Activated CD4-positive, alpha-beta memory T cell treated with anti-CD3 and anti-CD28 coated beads for 36 hours (primary cell): ENCODE measurements around the gene CHAF1A. TPM values are rescaled to one million over a fixed set of nuclear protein-coding genes. Genes with fewer than 3 reads are reported as not detected.

Experiments
- CTCF ChIA-PET: fragments of 350-600 bp; sonication (Branson Sonifier 250); formaldehyde crosslinking; loops from one replicate; lab custom pipeline; 2021; ENCODE audit warnings: antibody characterized with exemption, inconsistent platforms; lab: Charles Lee
- POLR2A ChIA-PET: fragments of 350-600 bp; sonication (Branson Sonifier 250); formaldehyde crosslinking; loops from one replicate; lab custom pipeline; 2021; ENCODE audit warnings: antibody characterized with exemption; lab: Charles Lee
- DNase-seq: peaks from one replicate; pipeline ENCODE4 v3.0.0-alpha.2; 2020
- H3K27ac Mint-ChIP-seq: one replicate; pipeline ENCODE4 v1.8.0; 2021; ENCODE audit warnings: mixed read lengths
- H3K27me3 Mint-ChIP-seq: one replicate; pipeline ENCODE4 v1.8.0; 2021; ENCODE audit warnings: mixed read lengths
- H3K36me3 Mint-ChIP-seq: one replicate; pipeline ENCODE4 v1.8.0; 2021; ENCODE audit warnings: mixed read lengths
- H3K4me1 Mint-ChIP-seq: one replicate; pipeline ENCODE4 v1.8.0; 2021; ENCODE audit warnings: low read depth, mixed read lengths
- H3K4me3 Mint-ChIP-seq: one replicate; pipeline ENCODE4 v1.8.0; 2021; ENCODE audit warnings: mild to moderate bottlenecking, mixed read lengths
- H3K9me3 Mint-ChIP-seq: one replicate; pipeline ENCODE4 v1.8.0; 2021; ENCODE audit warnings: mixed read lengths
- intact Hi-C: fragments of 100-400 bp; cut with micrococcal nuclease; formaldehyde crosslinking; loops from one replicate; pipeline ENCODE4 v1.15.1; 2023
- total RNA-seq, 2 experiments: library from RNA; stranded (reverse); gene quantifications; one replicate each; pipeline ENCODE4 v1.2.3, GENCODE V29; 2021

Gene CHAF1A
- total RNA-seq, 2 experiments from 2014 or later, result 61.6 to 63.5 TPM

DNA sequence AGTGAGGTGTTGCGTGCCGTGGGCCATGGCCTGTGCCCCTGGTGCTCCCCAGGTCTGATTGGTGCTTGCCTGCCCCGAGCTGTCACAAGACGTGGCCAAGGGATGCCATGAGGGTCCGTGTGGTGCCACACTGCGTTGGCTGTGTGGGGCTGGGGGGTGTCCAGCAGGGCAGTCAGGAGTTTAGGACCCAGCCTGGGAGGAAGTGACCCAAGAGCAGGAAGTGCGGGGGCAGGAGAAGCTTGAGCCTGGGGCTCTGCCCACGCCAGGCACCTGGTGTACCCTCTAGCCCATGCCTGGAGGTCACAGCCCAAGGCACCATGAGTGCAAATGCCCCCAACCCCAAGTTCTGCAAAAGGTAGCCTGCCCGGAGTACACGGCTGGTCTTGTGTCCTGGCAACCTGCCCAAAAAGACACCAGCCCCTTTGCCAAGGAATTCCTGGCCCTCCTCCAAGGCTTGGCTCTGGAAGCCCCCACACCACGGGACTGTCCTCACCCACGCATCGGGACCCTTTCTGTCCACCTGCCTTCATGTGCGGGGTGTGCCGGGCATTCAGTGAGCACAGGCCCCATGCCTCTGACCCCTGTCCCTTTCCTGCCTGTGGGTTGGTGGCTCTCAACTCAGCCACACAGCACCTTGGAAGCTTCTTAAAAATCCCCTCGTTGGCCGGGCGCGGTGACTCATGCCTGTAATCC, 34.2 kb upstream of the CHAF1A start:
- Mint-ChIP-seq H3K9me3 (no peaks in the 10 kb centered on the region), H3K4me3 (no peak overlapping the region), H3K36me3 (peaks cover 3% of the 10 kb centered on the region), H3K4me1 (peaks cover 38% of the 10 kb centered on the region), H3K27me3 (no peaks in the 10 kb centered on the region), H3K27ac (peak overlapping the region; percentile 95)
- peak; percentile 51 for DNase-seq
- ChIA-PET POLR2A (interaction anchor here (1.5 kb wide), 1 partner anchor 40 kb away, joined by 3 read pairs; no protein-coding TSS in a partner anchor), CTCF (interaction anchor here (0.8 to 3.3 kb wide), 3 partner anchors 14 to 33 kb away, joined by 3 to 52 read pairs (median 6); partner anchors contain the start of genes CHAF1A and SH3GL1)
- intact Hi-C loops, result no loop called here

DNA sequence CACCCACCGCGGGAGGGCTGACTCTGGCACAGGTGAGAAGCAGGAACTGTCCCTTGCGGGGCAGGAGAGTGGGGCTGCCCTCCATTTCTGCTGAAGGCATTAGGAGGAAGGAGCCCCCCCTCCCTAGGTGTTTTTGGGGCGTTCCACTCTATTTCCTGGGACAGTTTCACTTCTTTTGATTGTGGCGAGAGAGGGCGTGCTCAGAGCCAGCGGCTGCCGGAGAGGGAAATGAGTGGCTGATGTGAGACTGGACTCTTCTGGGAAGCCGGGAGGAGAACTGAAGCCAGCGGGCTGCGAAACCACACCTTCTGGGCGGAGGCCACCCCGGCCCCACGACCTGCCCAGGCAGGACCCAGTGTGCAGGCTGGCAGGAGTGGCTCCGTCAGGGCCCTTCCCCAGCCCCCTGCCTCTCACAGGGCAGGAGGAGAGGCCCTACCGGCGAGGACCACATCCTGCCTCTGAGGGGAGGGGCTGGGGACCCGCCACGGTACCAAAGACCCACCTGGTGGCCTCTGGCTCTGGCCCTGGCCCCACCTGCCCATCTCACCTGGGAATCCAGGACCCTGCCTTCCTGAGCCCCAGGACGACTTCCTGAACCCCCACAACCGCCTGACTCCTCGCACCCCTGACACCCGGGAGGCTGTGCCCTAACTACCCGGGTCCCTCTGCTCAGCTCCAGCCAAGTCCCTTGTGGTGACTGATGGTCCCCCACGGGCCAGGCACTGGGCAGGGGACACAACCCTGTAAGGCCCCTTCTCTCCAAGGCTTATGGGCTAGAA, 33.1 kb upstream of the CHAF1A start:
- intact Hi-C loops, result loop anchor here (1.0 kb wide), 3 partner anchors 10 to 31 kb away; partner anchors contain the start of gene SH3GL1
- no peaks in the 10 kb centered on the region for H3K27me3 Mint-ChIP-seq
- H3K4me3 Mint-ChIP-seq, result peak overlapping the region; percentile 65
- peaks cover 45% of the 10 kb centered on the region for H3K4me1 Mint-ChIP-seq
- DNase-seq, result peak; percentile 90
- H3K36me3 Mint-ChIP-seq, result peaks cover 3% of the 10 kb centered on the region
- H3K27ac Mint-ChIP-seq, result peak overlapping the region; percentile 95
- ChIA-PET CTCF (interaction anchor here (0.7 to 3.3 kb wide), 15 partner anchors 9 to 677 kb away, joined by 3 to 52 read pairs (median 5); partner anchors contain the start of genes CHAF1A, HDGFL2, MPND and SH3GL1), POLR2A (interaction anchor here (1.1 to 1.5 kb wide), 4 partner anchors 10 to 41 kb away, joined by 3 to 23 read pairs (median 6); partner anchors contain the start of genes CHAF1A and SH3GL1)
- no peaks in the 10 kb centered on the region for H3K9me3 Mint-ChIP-seq

DNA sequence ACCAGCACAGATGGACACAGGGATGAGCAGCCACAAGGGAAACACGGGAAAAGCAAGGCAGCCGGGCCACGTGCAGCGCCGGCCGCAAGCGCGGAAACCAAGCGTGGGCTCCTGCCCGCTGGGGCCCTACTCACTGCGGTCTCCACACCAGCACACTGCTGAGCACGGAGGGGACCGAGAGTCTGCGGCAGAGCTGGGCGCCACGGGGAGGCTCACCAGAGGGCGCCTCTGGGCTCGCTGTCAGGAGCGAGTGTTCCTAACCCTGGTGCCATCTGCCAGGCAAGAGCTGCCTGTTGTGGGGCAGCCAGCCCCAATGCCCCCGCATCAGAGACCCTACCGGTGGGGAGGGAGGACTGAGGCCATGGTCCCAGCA, 32.6 kb upstream of the CHAF1A start:
- Mint-ChIP-seq H3K36me3 (peaks cover 3% of the 10 kb centered on the region), H3K27me3 (no peaks in the 10 kb centered on the region), H3K4me1 (peaks cover 46% of the 10 kb centered on the region), H3K27ac (peak overlapping the region; percentile 95), H3K9me3 (no peaks in the 10 kb centered on the region), H3K4me3 (peak overlapping the region; percentile 65)
- peak; percentile 88 for DNase-seq
- POLR2A ChIA-PET, result interaction anchor here (1.1 to 1.4 kb wide), 3 partner anchors 9 to 31 kb away, joined by 4 to 23 read pairs (median 7); partner anchors contain the start of genes CHAF1A and SH3GL1
- CTCF ChIA-PET, result interaction anchor here (0.6 to 3.3 kb wide), 19 partner anchors 9 to 199 kb away, joined by 3 to 52 read pairs (median 4); partner anchors contain the start of genes CHAF1A, HDGFL2, MPND and SH3GL1
- intact Hi-C loops, result loop anchor here (1.0 kb wide), 3 partner anchors 9 to 30 kb away; partner anchors contain the start of gene SH3GL1

DNA sequence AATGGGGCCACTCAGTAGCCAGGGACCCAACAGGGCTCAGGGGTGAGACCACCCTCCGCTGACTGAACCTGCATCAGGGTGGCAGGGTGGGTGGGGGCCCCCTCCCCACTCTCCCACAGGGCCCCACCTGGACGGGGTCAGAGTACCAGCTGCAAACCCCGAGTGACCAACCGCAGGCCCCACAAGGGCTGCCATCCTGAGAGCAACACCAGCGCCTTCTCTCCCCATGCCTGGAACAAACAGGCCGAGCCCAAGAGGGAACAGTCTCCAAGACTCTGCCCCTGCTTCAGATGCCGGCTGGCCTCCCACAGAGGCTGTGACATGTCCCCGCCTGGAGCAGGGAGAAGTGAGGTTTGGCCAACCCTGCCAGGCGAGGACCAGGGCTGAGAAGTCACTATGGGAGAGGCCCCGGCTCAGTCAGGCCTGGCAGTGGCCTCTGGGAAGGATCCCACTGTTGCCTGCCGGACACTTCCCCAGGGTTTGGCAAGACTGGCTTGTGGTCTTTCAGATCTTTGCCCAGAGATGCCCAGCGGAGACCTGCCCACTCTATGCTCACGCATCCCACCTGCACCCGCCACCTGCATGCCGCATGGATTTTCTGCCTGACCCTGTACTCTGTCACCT, 31.9 kb upstream of the CHAF1A start:
- Mint-ChIP-seq H3K9me3 (no peaks in the 10 kb centered on the region), H3K27ac (peak overlapping the region; percentile 95), H3K36me3 (peaks cover 3% of the 10 kb centered on the region), H3K4me3 (peak overlapping the region; percentile 65), H3K27me3 (no peaks in the 10 kb centered on the region), H3K4me1 (peaks cover 47% of the 10 kb centered on the region)
- no peak for DNase-seq
- ChIA-PET POLR2A (interaction anchor here (1.1 to 1.4 kb wide), 3 partner anchors 9 to 31 kb away, joined by 4 to 23 read pairs (median 7); partner anchors contain the start of genes CHAF1A and SH3GL1), CTCF (interaction anchor here (0.6 to 3.3 kb wide), 16 partner anchors 8 to 199 kb away, joined by 3 to 52 read pairs (median 4); partner anchors contain the start of genes CHAF1A, HDGFL2, MPND and SH3GL1)
- intact Hi-C loops, result no loop called here

DNA sequence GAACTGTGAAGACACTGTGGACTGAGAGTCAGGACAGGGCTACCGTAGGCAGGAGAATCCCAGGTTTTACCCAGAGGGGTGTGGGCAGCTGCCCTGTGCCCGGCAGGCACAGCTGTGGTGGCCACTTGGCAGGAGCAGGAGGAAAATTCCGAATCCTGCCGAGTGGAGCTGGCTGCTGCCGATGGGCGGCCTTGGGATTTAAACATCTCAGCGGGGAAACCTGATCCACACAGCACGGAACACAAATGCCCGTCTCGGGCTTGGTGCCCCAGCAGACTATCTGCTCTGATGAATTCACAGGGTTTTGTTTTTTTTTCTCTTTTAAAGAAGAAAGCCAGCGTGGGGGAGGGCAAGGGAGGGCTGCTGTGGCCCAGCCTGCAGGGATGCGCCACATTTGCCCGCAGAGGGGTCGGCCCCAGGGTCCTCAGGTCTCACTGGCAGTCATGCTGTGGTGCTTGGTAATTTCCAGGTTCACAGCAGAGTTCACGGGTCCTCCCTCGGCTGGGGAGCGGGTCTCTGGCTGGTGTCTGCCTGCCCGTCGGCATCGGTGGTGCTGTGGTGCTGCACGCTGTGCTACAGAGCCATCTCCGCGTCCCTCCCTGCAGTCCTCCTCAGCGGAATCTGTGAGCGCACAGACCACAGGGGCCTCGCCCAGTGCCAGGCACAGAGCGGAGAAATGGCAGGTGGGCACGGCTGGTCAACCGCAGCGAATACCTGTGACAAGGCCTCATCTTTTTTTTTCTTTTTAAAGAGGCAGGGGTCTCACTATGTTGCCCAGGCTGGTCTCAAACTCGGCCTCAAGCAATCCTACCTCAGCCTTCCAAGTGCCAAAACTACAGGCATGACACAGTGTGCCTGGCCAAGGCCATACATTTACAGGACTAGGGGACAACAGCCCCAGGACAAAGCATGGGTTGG, 30.9 kb upstream of the CHAF1A start:
- Mint-ChIP-seq H3K4me3 (no peak overlapping the region), H3K27me3 (no peaks in the 10 kb centered on the region), H3K4me1 (peaks cover 57% of the 10 kb centered on the region), H3K27ac (peak overlapping the region; percentile 28), H3K36me3 (peaks cover 3% of the 10 kb centered on the region), H3K9me3 (no peaks in the 10 kb centered on the region)
- intact Hi-C loops, result no loop called here
- CTCF ChIA-PET, result interaction anchor here (1.5 to 3.3 kb wide), 2 partner anchors 29 to 30 kb away, joined by 7 to 52 read pairs; partner anchors contain the start of genes CHAF1A and SH3GL1
- DNase-seq, result no peak
- POLR2A ChIA-PET, result no interaction called here

DNA sequence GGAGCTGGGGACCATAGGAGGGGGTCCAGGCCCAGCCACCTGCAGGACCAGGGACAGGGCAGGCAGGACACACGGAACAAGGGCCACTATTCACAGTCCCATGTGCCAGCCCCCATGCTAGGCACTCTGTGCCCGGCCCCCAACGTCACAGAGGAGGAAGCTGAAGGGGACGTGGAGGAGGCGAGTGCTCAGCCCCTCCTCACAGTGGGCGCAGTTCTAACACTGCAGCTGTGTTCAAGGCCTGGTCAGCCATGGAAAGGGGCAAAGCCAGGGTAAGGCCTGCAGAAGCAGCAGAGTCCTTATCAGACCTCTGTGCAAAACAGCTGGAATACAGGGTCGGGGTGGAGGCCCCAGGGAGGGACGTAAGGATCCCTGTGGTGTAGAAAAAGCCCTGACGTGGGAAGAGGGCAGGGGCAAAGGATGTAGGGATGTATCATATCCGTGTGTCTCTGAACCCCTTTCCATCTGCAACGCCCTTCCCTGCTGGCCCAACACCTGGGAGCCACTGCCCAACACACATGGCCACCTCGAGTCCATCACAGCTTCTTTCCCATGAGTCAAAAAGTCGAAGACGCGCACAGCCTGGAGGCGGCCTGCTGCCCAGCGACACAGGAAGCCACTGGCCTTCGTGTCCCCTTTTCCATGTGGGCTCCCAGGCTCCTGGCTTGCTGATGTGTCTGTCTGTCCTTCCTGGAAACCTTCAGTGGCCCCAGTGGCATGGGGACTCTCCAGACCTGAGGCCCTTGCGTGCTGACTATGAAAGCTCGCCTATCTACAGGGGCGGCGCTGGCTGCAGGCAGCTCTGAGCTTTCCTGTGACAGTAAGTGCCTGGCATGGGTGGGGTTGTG, 30.1 kb upstream of the CHAF1A start:
- no peak for DNase-seq
- no peaks in the 10 kb centered on the region for H3K9me3 Mint-ChIP-seq
- intact Hi-C loops, result no loop called here
- peaks cover 66% of the 10 kb centered on the region for H3K4me1 Mint-ChIP-seq
- peak overlapping the region; percentile 28 for H3K27ac Mint-ChIP-seq
- ChIA-PET POLR2A (no interaction called here), CTCF (interaction anchor here (1.5 kb wide), 1 partner anchor 28 kb away, joined by 7 read pairs; the partner anchor contains the start of gene SH3GL1)
- H3K36me3 Mint-ChIP-seq, result no peaks in the 10 kb centered on the region
- no peaks in the 10 kb centered on the region for H3K27me3 Mint-ChIP-seq
- no peak overlapping the region for H3K4me3 Mint-ChIP-seq

DNA sequence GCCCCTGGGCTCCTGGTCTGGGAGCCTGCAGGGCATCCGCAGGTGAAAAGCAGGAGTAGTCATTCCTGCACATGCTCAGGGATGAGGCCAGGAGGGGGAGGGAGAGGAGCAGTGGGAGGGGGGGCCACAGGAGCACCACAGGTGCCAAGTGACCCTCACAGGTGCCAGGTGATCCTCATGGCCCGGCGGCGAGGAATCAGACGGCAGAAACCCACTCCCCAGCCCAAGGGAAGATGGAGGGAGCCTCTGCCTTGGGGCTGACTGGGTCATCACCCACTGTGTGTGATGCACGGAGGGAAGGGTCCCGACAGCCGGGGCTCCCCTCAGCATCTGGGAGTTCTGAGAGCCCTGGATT, 29.4 kb upstream of the CHAF1A start:
- ChIA-PET CTCF (interaction anchor here (1.5 kb wide), 1 partner anchor 27 kb away, joined by 7 read pairs; the partner anchor contains the start of gene SH3GL1), POLR2A (no interaction called here)
- Mint-ChIP-seq H3K36me3 (no peaks in the 10 kb centered on the region), H3K4me3 (no peak overlapping the region), H3K9me3 (no peaks in the 10 kb centered on the region), H3K27ac (no peak overlapping the region), H3K27me3 (no peaks in the 10 kb centered on the region), H3K4me1 (peaks cover 69% of the 10 kb centered on the region)
- DNase-seq, result no peak
- intact Hi-C loops, result no loop called here

DNA sequence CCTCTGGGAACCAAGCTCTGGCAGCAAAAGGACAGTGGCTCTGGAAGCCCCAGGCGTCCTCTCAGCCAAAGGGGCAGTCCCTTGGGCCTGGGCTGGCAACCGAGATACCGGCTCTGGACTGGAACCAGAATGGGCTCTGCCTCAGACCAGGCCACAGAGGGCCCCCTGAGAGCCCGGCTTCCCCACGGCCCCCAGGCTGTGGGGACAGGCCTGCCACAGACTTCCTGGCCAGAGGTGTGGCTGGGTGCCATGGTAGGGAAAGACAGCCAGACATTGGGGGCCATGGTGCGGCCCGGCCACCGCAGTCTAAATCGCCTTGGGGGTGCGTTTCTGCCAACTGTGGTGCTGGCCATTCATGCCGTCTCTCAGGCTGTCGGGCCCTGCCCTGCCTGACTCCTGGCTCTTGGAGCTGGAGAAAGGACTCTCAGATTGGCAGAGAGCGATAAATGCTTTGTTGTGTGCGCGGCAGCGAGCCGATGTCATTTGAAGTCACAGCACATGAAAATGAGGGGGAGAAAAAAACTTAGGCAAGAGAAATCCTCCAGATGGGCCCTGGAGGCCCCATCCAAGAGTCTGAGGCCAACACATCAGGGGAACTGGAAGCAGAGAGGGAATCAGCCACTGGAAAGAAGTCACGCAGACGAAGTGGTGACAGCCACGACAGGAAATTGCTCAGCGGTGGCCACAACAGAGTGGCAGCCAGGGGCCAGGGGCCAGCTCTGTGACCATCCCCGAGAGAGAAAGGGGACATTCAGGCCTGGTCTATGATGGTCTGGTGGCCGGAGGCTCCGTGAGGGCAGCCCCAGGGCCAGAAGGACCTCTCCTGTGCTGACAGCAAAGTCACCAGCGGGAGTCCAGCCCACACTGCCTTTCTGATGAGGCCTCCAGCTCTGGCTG, 28.6 kb upstream of the CHAF1A start:
- Mint-ChIP-seq H3K27ac (peak overlapping the region; percentile 39), H3K27me3 (no peaks in the 10 kb centered on the region), H3K36me3 (no peaks in the 10 kb centered on the region), H3K4me1 (peaks cover 64% of the 10 kb centered on the region), H3K4me3 (no peak overlapping the region), H3K9me3 (no peaks in the 10 kb centered on the region)
- intact Hi-C loops, result no loop called here
- DNase-seq, result no peak
- POLR2A ChIA-PET, result no interaction called here
- CTCF ChIA-PET, result interaction anchor here (3.3 kb wide), 1 partner anchor 27 kb away, joined by 21 read pairs; the partner anchor contains the start of genes CHAF1A and SH3GL1

DNA sequence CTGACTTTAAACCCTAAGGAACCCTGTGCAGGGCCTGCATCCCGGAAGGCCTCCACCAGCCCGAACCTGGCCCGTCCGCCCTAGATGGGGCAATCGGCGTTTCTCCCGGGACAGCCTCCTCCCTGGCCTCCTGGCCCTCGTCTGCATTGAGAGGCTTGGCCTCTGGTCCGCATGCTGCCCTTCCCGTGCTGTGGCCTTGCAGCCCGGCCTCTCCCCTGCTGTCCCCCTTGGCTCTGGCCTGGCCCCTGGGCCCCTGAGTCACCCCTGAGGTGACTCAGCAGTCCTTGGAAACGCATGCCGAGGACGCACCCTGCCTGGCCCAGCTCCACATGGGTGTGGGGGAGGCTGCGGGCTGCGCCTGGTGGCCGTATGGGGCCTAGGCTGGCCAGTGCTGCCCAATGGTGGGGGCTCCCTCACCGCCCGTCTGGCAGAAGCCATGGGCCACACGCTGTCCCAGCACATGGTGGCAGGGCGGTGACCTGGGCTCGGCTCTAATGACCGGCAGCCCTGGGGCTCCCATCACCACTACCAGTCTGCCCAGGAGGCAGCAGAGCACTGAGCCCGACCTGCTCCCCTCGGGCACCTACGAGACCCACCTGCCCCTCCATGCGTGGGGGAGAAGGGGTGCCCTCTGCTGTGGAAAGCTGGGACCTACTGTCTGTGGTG, 27.8 kb upstream of the CHAF1A start:
- H3K36me3 Mint-ChIP-seq, result no peaks in the 10 kb centered on the region
- ChIA-PET CTCF (interaction anchor here (1.3 to 3.3 kb wide), 2 partner anchors 13 to 27 kb away, joined by 3 to 21 read pairs; partner anchors contain the start of genes CHAF1A and SH3GL1), POLR2A (no interaction called here)
- no peaks in the 10 kb centered on the region for H3K9me3 Mint-ChIP-seq
- no peaks in the 10 kb centered on the region for H3K27me3 Mint-ChIP-seq
- no peak overlapping the region for H3K27ac Mint-ChIP-seq
- H3K4me1 Mint-ChIP-seq, result peaks cover 65% of the 10 kb centered on the region
- no peak for DNase-seq
- intact Hi-C loops, result no loop called here
- H3K4me3 Mint-ChIP-seq, result no peak overlapping the region
